ENCODE measurements around the gene POLR2C. TPM values are rescaled to one million over a fixed set of nuclear protein-coding genes. Genes with fewer than 3 reads are reported as not detected.
"Not testable (repeated sequence)": the region's sequence is repeated elsewhere in the genome, so short reads cannot be mapped to it uniquely, and the experiment has no call there.

POLR2C gene
- total RNA-seq, 2 donors from 2014 or later, result 71.3 to 86.2 TPM

DNA sequence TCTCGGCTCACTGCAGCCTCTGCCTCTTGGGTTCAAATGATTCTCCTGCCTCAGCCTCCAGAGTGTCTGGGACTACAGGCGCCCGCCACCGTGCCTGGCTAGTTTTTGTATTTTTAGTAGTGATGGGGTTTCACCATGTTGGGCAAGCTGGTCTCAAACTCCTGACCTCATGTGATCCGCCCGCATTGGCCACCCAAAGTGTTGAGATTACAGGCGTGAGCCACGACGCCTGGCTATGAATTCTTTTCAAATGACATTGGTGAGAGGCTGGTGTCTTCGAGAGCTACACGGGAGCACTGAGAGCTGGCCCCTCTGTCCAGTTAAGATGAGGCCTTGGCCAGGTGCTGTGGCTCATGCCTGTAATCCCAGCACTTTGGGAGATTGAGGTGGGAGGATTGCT is 37.5 kb downstream of the POLR2C start:
- H3K4me3 Mint-ChIP-seq; H3K27ac Mint-ChIP-seq; H3K36me3 Mint-ChIP-seq (ENCODE audit: low read depth); H3K27me3 Mint-ChIP-seq; H3K4me1 Mint-ChIP-seq; H3K9me3 Mint-ChIP-seq; ATAC-seq (replicated peaks): not testable (repeated sequence)

- H3K4me3 Mint-ChIP-seq, result no peak overlapping the region
Observed at GRCh38 chr16:57500578-57501111, 38.2 kb downstream of the POLR2C start.

GRCh38 chr16:57501492-57501891 is 39.0 kb downstream of the POLR2C start:
- no peaks in the 10 kb centered on the region for H3K9me3 Mint-ChIP-seq
- H3K4me1 Mint-ChIP-seq, result no peaks in the 10 kb centered on the region
- no peak overlapping the region for H3K4me3 Mint-ChIP-seq
- H3K27ac Mint-ChIP-seq, result no peak overlapping the region
- ATAC-seq (replicated peaks), result no peak
- H3K36me3 Mint-ChIP-seq (ENCODE audit: low read depth), result no peaks in the 10 kb centered on the region
- no peaks in the 10 kb centered on the region for H3K27me3 Mint-ChIP-seq

More at GRCh38 chr16:57500578-57501111, 38.2 kb downstream of the POLR2C start:
- no peak overlapping the region for H3K27ac Mint-ChIP-seq
- no peaks in the 10 kb centered on the region for H3K4me1 Mint-ChIP-seq
- H3K36me3 Mint-ChIP-seq (ENCODE audit: low read depth), result no peaks in the 10 kb centered on the region
- ATAC-seq (replicated peaks), result peak; percentile 44
- no peaks in the 10 kb centered on the region for H3K9me3 Mint-ChIP-seq
- H3K27me3 Mint-ChIP-seq, result no peaks in the 10 kb centered on the region

- Mint-ChIP-seq H3K4me1 (no peaks in the 10 kb centered on the region), H3K4me3 (no peak overlapping the region), H3K9me3 (no peaks in the 10 kb centered on the region), H3K27me3 (no peaks in the 10 kb centered on the region), H3K36me3 (ENCODE audit: low read depth) (no peaks in the 10 kb centered on the region), H3K27ac (peak overlapping the region; percentile 17)
- no peak for ATAC-seq (replicated peaks)
Observed at GRCh38 chr16:57502048-57502775, 39.7 kb downstream of the POLR2C start.

DNA sequence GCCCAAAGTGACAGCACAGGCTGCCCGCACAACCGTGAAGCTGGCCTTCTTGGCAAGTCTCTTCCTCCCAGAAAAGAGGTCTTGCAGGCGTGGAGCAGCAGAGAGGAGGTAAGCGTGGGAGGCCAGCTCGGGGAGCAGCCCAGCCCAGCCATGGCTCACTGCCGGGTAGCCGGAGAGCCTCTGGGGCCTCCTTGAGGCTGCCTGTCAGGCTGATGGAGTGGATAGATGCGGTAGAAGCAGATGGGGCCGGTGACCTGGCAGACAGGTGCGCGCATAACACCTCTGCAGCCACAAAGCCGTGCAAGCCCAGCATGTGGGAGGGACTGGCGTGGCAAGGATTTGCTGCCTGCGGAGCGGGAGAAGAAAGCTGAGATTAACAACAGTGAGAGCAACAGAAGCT is 40.9 kb downstream of the POLR2C start:
- Mint-ChIP-seq H3K27ac (no peak overlapping the region), H3K27me3 (no peaks in the 10 kb centered on the region), H3K36me3 (ENCODE audit: low read depth) (no peaks in the 10 kb centered on the region), H3K4me3 (no peak overlapping the region), H3K4me1 (no peaks in the 10 kb centered on the region), H3K9me3 (no peaks in the 10 kb centered on the region)
- ATAC-seq (replicated peaks), result no peak

DNA sequence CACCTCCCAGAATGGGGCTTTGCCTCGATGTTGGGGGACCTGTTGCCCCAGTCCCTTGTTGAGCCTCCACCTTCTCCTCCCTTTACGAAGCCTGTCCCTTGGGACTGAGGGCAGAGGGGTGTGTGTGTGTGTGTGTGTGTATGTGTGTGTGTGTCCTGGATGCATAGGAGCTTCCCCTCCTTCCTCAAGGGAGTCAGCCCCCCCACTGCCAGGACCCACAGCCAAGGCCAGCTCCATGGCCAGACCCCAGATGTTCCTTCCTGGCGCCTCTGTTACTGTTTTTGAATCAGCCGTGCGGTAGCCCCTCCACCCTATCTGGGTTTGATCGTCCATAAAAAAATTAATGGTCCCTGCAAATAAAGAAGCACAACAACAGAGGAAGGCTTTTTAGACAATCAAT is 41.5 kb downstream of the POLR2C start:
- Mint-ChIP-seq H3K9me3 (no peaks in the 10 kb centered on the region), H3K27me3 (no peaks in the 10 kb centered on the region), H3K27ac (no peak overlapping the region), H3K36me3 (ENCODE audit: low read depth) (no peaks in the 10 kb centered on the region), H3K4me1 (no peaks in the 10 kb centered on the region), H3K4me3 (no peak overlapping the region)
- ATAC-seq (replicated peaks), result no peak

- Mint-ChIP-seq H3K4me1 (no peaks in the 10 kb centered on the region), H3K4me3 (no peak overlapping the region), H3K9me3 (no peaks in the 10 kb centered on the region), H3K36me3 (ENCODE audit: low read depth) (no peaks in the 10 kb centered on the region), H3K27ac (no peak overlapping the region), H3K27me3 (no peaks in the 10 kb centered on the region)
- ATAC-seq (replicated peaks), result no peak
Observed at GRCh38 chr16:57504491-57504890, 42.0 kb downstream of the POLR2C start.

DNA sequence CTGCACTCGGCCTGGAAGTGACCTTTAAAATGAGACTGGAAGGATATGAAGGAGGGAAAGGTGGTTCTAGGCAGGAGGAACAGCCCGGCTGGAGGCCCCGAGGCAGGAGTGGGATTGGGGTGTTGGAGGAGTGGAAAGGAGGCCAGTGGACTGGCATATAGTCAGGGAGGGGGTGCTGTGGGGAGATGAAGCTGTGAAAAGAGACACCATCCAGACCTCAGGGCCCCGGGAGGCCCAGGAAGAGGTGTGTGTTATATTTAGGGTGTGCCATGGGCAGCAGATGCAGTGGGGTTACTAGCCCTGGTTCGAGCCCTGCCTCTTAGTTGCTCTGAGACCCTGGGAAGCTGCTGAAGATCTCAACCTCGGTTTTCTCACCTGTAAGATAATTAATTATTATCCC is 42.7 kb downstream of the POLR2C start:
- ATAC-seq (replicated peaks), result no peak
- no peaks in the 10 kb centered on the region for H3K4me1 Mint-ChIP-seq
- H3K27ac Mint-ChIP-seq, result no peak overlapping the region
- H3K4me3 Mint-ChIP-seq, result no peak overlapping the region
- H3K9me3 Mint-ChIP-seq, result no peaks in the 10 kb centered on the region
- no peaks in the 10 kb centered on the region for H3K36me3 Mint-ChIP-seq (ENCODE audit: low read depth)
- H3K27me3 Mint-ChIP-seq, result no peaks in the 10 kb centered on the region

- Mint-ChIP-seq H3K27me3 (no peaks in the 10 kb centered on the region), H3K4me1 (no peaks in the 10 kb centered on the region), H3K36me3 (ENCODE audit: low read depth) (peaks cover 5% of the 10 kb centered on the region), H3K4me3 (no peak overlapping the region), H3K27ac (no peak overlapping the region), H3K9me3 (no peaks in the 10 kb centered on the region)
- ATAC-seq (replicated peaks), result no peak
Observed at GRCh38 chr16:57507136-57508034, 44.9 kb downstream of the POLR2C start.

GRCh38 chr16:57508035-57508425 is 45.6 kb downstream of the POLR2C start:
- H3K4me3 Mint-ChIP-seq, result no peak overlapping the region
- peaks cover 8% of the 10 kb centered on the region for H3K36me3 Mint-ChIP-seq (ENCODE audit: low read depth)
- H3K9me3 Mint-ChIP-seq, result no peaks in the 10 kb centered on the region
- H3K27ac Mint-ChIP-seq, result no peak overlapping the region
- ATAC-seq (replicated peaks), result no peak
- no peaks in the 10 kb centered on the region for H3K27me3 Mint-ChIP-seq
- no peaks in the 10 kb centered on the region for H3K4me1 Mint-ChIP-seq

GRCh38 chr16:57509231-57509923 is 46.9 kb downstream of the POLR2C start:
- Mint-ChIP-seq H3K9me3 (no peaks in the 10 kb centered on the region), H3K36me3 (ENCODE audit: low read depth) (peaks cover 12% of the 10 kb centered on the region), H3K27me3 (no peaks in the 10 kb centered on the region), H3K27ac (no peak overlapping the region), H3K4me1 (no peaks in the 10 kb centered on the region), H3K4me3 (no peak overlapping the region)
- no peak for ATAC-seq (replicated peaks)

DNA sequence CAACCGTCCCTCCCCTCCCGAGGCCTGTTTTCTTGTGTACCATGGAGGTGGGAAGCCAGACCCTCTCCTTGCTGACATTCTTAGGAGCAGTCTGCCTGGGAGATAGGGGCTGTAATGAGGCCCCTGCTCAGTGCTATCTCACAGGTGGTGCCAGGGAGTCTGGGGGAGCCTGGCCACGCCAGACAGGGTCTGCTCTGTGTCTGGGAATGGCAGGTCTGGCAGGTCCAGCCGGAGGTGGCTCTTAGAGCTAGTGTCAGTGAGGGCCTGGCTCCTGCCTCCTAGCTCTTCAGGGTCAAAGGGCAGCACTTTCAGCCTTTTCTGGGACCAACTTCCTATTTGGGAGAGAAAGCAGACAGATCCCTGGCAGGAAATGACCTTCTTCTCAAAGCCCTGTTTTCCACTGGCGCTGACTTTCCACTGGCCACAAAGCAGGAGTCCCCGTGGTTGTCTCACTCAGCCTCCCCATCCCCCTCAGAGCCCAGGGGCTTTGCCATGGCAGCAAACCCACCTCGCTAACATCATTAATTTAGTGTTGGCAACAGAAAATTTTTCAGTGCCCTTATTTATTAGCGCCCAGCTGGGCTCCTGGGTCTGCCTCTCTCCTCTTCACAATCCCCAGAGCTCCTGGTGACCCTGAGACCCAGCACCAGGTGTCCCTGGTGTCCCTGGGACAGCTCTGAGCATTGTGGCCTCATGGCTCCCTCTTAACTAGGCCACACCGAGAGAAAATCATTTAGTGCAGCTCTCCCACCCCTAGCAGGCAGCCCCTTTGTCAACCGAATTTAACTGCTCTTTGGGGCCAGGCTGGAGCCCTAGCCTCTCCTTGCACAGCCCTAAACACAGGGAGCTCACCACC is 47.8 kb downstream of the POLR2C start:
- H3K4me3 Mint-ChIP-seq, result no peak overlapping the region
- no peak for ATAC-seq (replicated peaks)
- peaks cover 14% of the 10 kb centered on the region for H3K36me3 Mint-ChIP-seq (ENCODE audit: low read depth)

DNA sequence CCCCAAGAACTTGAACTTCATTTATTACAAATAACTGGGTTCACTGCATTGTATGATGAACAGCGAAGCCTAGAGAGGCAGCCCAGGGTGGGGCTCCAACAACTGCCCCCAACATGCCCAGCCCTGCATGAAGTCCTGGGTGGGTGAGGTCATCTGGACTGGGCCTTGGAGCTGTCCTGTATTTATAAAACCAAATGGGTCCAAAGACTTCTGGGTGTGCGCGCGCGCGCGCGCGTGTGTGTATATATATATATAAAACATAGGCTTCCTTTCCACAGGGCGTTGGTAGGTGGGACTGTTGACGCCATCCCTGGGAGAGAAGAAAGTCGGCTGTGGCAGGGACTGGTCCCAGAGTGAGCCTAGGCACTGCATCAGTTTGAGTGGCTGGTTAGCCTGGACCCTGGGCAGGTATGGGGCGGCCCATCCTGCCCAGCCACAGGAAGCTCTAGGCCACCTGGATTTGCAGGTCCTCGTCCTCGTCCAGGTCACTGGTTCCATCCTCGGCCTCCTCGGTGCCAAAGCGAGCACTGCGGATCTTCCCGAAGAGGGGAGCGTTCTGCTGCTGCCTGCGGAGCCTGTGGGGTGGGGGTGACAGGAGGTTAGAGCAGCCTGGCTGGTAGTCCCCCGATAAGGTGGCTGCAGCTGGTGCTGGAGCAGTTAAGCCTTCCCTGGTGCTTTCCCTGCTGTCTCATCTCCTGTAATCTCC is 50.0 kb downstream of the POLR2C start:
- H3K4me3 Mint-ChIP-seq, result no peak overlapping the region
- H3K4me1 Mint-ChIP-seq, result no peaks in the 10 kb centered on the region
- no peaks in the 10 kb centered on the region for H3K27me3 Mint-ChIP-seq
- ATAC-seq (replicated peaks), result no peak
- peaks cover 28% of the 10 kb centered on the region for H3K36me3 Mint-ChIP-seq (ENCODE audit: low read depth)
- no peaks in the 10 kb centered on the region for H3K9me3 Mint-ChIP-seq
- H3K27ac Mint-ChIP-seq, result no peak overlapping the region

More for the DNA sequence above, 47.8 kb downstream of the POLR2C start:
- no peaks in the 10 kb centered on the region for H3K4me1 Mint-ChIP-seq
- no peak overlapping the region for H3K27ac Mint-ChIP-seq
- no peaks in the 10 kb centered on the region for H3K27me3 Mint-ChIP-seq
- H3K9me3 Mint-ChIP-seq, result no peaks in the 10 kb centered on the region
